Suprapubic skin (tissue), 4 donors: ENCODE measurements around the gene FCER2. TPM values are rescaled to one million over a fixed set of nuclear protein-coding genes. Genes with fewer than 3 reads are reported as not detected.

Experiments used
- DNase-seq, 2 donors: peaks; one replicate each; pipeline ENCODE4 v3.0.0-alpha.2; 2019; ENCODE audit warnings: low spot score in 2 of 2
- H3K27ac ChIP-seq: fragments of 200-600 bp; sonication (generic); one replicate; pipeline ENCODE4 v1.5.1; 2019
- H3K27me3 ChIP-seq: fragments of 200-600 bp; sonication (generic); one replicate; pipeline ENCODE4 v1.5.1; 2019
- H3K36me3 ChIP-seq: fragments of 200-600 bp; sonication (generic); one replicate; pipeline ENCODE4 v1.5.1; 2019
- H3K4me1 ChIP-seq: fragments of 200-600 bp; sonication (generic); one replicate; pipeline ENCODE4 v1.5.1; 2019
- H3K4me3 ChIP-seq: fragments of 200-600 bp; sonication (generic); one replicate; pipeline ENCODE4 v1.5.1; 2019; ENCODE audit warnings: mild to moderate bottlenecking
- H3K9me3 ChIP-seq: fragments of 200-600 bp; sonication (generic); one replicate; pipeline ENCODE4 v1.5.1; 2019
- EP300 ChIP-seq: sonication (generic); formaldehyde crosslinking; IDR thresholded peaks from one replicate; pipeline ENCODE4 v1.6.1; 2017; ENCODE audit warnings: antibody characterized with exemption
- POLR2A ChIP-seq, 2 donors: fragments of 450-650 bp; IDR thresholded peaks; one replicate each; pipeline ENCODE4 v1.6.1; 2017; ENCODE audit warnings: antibody characterized with exemption in 2 of 2, mild to moderate bottlenecking in 2 of 2, moderate library complexity in 2 of 2
- POLR2AphosphoS5 ChIP-seq, 3 donors: sonication (generic); formaldehyde crosslinking; IDR thresholded peaks; one replicate each; pipeline ENCODE4 v1.6.1; 2017; ENCODE audit warnings: antibody characterized with exemption in 3 of 3
- WGBS: methylation state at CpG from one replicate; pipeline ENCODE4 v1.1.5; 2018; 5-methylcytosine and 5-hydroxymethylcytosine counted together
- total RNA-seq, 4 donors: library from RNA; depleted of rRNA; stranded (reverse); fragments of >200 nt; gene quantifications; one replicate each; pipeline ENCODE4 v1.1.0, GENCODE V29; 2016
- TF ChIP-seq, protein P1 (sequence below), 2 donors: fragments of 200-600 bp in 1 of 2; fragments of 450-650 bp in 1 of 2; sonication (generic) in 1 of 2; IDR thresholded peaks; one replicate each; pipeline ENCODE4 v1.5.1; 2016 to 2019; ENCODE audit warnings: antibody characterized with exemption in 2 of 2, mild to moderate bottlenecking in 1 of 2, moderate library complexity in 1 of 2

The FCER2 gene
- total RNA-seq, 4 donors from 2014 or later = not detected

DNA sequence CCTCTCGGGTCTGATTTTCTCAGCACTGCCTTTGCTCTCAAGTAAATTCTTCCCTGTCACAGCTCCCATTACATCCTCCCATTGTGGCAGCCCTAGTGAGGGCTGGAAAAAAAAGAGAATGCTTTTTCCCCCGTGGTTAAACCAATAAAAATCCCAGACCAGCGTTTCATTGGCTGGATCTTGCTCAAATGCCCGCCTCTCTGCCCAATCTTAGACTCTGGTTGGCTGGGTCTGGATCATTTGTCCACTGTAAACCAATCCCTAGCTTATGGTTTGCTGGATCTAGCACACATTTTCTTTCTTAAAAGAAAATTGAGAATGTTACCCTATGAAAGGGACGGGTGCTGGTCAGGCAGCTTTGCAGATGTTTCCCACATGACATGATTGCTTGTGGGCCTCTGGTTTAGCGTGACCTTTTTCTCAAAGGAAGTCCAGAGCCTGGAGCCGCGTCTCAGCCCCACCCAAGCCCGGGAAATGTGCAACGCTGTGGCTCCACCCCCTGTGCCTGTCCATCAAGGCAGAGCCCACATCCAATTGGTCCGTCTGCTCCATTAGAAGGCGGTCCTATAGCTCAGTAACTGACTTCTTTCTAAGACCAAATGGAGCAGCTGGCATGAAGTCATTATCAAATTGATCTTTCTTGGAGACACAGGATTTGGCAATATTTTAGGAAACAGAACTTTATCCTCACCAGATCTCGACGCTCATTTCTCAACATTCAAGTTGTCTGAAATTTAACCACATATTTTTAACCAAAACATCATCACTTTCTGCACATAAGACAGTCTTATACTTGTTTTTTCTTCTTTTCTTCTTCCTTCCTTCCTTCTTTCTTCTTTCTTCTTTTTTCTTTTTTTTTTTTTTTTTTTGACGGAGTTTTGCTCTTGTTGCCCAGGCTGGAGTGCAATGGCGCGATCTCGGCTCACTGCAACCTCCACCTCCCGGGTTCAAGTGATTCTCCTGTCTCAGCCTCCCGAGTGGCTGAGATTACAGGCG lies 27.6 kb downstream of the FCER2 start:
- no peak for TF ChIP-seq POLR2A (IDR thresholded peaks at IDR 0.05)
- TF ChIP-seq, protein P1, sequence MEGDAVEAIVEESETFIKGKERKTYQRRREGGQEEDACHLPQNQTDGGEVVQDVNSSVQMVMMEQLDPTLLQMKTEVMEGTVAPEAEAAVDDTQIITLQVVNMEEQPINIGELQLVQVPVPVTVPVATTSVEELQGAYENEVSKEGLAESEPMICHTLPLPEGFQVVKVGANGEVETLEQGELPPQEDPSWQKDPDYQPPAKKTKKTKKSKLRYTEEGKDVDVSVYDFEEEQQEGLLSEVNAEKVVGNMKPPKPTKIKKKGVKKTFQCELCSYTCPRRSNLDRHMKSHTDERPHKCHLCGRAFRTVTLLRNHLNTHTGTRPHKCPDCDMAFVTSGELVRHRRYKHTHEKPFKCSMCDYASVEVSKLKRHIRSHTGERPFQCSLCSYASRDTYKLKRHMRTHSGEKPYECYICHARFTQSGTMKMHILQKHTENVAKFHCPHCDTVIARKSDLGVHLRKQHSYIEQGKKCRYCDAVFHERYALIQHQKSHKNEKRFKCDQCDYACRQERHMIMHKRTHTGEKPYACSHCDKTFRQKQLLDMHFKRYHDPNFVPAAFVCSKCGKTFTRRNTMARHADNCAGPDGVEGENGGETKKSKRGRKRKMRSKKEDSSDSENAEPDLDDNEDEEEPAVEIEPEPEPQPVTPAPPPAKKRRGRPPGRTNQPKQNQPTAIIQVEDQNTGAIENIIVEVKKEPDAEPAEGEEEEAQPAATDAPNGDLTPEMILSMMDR (IDR thresholded peaks at IDR 0.05) = no peak
- TF ChIP-seq EP300 = no peak
- DNase-seq = peak in 1 of 2 donors; percentile 87

DNA sequence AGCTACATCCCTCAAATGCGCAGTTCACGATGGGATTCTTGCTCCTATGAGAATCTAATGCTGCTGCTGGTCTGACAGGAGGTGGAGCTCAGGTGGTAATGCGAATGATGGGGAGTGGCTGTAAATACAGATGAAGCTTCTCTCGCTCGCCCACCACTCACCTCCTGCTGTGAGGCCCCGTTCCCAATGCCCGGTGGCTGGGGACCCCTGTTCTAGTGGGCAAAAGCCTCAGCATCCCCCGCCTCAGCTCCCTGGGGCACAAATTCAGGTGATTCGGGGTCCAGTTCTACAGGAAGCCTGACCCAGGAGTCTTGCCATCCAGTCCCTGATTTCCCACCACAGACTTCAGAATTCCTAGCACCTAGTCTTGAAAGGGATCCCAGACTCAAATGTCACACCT lies 29.4 kb downstream of the FCER2 start:
- H3K27me3 ChIP-seq = peaks cover 48% of the 10 kb centered on the region
- H3K27ac ChIP-seq = no peak overlapping the region

More for the DNA sequence above, 27.6 kb downstream of the FCER2 start:
- Histone ChIP-seq H3K27me3 (peaks cover 46% of the 10 kb centered on the region), H3K4me1 (peaks cover 17% of the 10 kb centered on the region), H3K27ac (no peak overlapping the region), H3K36me3 (no peaks in the 10 kb centered on the region), H3K4me3 (no peak overlapping the region), H3K9me3 (no peaks in the 10 kb centered on the region)
- WGBS = 63% methylated on average over 17 of the region's 21 CpGs

DNA sequence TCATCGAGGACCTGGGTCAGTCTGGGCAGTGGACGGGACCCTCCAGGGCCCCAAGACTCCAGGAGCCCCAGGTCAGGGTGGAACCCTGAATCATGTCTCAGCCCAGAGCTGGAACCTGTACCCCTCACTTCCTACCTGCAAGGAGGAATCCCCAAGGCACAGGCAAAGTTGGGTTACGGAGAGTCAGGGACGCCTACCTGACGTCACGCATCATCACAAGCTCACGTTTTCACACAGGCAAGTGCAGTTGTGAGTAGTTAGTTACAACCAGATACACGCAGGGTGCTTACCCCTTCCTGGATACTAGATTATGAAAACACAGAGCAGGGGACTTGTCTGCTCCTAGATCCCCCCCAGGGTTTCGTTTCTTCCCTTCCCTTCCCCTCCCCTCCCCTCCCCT lies 31.1 kb downstream of the FCER2 start:
- H3K4me1 ChIP-seq = peaks cover 11% of the 10 kb centered on the region
- TF ChIP-seq, protein P1 (IDR thresholded peaks at IDR 0.05) = no peak
- TF ChIP-seq POLR2A (IDR thresholded peaks at IDR 0.05) = no peak
- no peak for TF ChIP-seq EP300
- no peak for TF ChIP-seq POLR2AphosphoS5 (IDR thresholded peaks at IDR 0.05)
- H3K4me3 ChIP-seq = no peak overlapping the region
- H3K27me3 ChIP-seq = peaks cover 44% of the 10 kb centered on the region
- no peak overlapping the region for H3K27ac ChIP-seq
- 35% methylated on average over 8 of the region's 9 CpGs for WGBS
- DNase-seq = no peak
- H3K9me3 ChIP-seq = no peaks in the 10 kb centered on the region
- H3K36me3 ChIP-seq = no peaks in the 10 kb centered on the region

More for the DNA sequence above, 29.4 kb downstream of the FCER2 start:
- Histone ChIP-seq H3K4me3 (no peak overlapping the region), H3K36me3 (no peaks in the 10 kb centered on the region), H3K9me3 (no peaks in the 10 kb centered on the region), H3K4me1 (peaks cover 11% of the 10 kb centered on the region)
- 52% methylated on average over 9 of the region's 9 CpGs for WGBS
- DNase-seq = no peak
- TF ChIP-seq EP300 (no peak), POLR2AphosphoS5 (IDR thresholded peaks at IDR 0.05) (no peak), POLR2A (IDR thresholded peaks at IDR 0.05) (no peak)
- TF ChIP-seq, protein P1 (IDR thresholded peaks at IDR 0.05) = no peak

DNA sequence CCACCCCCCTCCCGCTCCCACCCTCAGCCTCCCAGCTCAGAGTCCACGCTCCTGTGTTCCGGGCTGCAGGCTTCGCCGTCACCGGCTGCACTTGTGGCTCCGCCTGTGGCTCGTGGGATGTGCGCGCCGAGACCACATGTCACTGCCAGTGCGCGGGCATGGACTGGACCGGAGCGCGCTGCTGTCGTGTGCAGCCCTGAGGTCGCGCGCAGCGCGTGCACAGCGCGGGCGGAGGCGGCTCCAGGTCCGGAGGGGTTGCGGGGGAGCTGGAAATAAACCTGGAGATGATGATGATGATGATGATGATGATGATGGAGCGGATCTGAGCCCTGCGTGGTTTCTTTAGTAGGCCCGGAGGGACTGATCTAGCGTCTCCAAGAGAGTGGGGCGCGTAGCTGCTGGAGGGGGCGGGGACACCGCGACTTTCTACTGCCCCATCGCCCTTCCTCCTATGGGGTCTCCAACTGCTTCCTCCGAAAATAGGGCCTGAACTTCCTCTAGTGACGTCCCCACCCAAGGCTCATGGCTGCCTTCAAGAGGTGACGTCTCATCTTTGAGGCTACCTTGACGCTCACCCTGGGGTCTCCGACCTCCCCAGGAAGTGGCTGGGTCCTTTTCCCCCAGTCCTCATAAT lies 31.7 kb downstream of the FCER2 start:
- Histone ChIP-seq H3K36me3 (no peaks in the 10 kb centered on the region), H3K27ac (no peak overlapping the region), H3K9me3 (no peaks in the 10 kb centered on the region), H3K4me3 (peak overlapping the region; percentile 16), H3K4me1 (peaks cover 11% of the 10 kb centered on the region), H3K27me3 (peaks cover 48% of the 10 kb centered on the region)
- 3% methylated on average over 11 of the region's 43 CpGs for WGBS
- no peak for DNase-seq
- TF ChIP-seq EP300 = no peak
- TF ChIP-seq POLR2AphosphoS5 (IDR thresholded peaks at IDR 0.05) = no peak

DNA sequence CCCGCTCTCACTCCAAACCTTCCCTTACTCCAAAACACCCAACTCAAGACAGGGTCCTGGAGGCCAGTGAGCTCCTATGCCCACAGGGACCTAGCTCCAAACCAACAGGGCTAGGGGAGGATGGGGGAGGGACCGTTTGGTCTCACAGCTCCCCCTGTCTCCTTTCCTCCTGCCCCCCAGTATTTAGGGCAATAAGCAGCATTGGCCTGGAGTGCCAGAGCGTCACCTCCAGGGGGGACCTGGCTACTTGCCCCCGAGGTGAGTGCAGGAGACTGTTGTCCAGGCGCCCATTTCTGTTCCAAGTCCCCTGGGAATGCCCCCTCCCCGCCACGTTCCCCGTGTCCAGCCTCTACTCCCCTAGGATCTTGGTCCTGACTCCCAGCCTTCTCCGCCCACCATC lies 32.3 kb downstream of the FCER2 start:
- Histone ChIP-seq H3K9me3 (no peaks in the 10 kb centered on the region), H3K36me3 (no peaks in the 10 kb centered on the region), H3K27me3 (peaks cover 48% of the 10 kb centered on the region), H3K4me1 (peaks cover 11% of the 10 kb centered on the region), H3K27ac (no peak overlapping the region), H3K4me3 (no peak overlapping the region)
- TF ChIP-seq EP300 = no peak
- no peak for DNase-seq
- 33% methylated on average over 9 of the region's 9 CpGs for WGBS

DNA sequence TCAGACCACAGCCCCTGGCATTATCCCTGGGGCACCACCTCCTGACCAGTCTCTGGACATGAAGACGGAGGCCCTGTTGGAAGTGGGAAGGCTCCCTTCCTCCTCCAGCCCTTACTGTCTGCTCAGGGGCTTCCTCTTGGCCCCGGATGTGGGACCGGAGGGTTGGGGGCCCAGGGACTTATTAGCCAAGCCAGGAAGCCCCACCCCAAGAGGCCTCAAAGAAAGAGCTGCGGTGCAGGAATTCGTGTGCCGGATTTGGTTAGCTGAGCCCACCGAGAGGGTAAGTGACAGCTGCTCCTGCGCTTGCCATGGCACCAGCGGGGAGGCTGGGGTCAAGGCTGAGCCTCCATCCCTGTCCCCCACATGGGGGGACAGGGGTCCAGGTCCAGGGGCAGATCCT lies 33.1 kb downstream of the FCER2 start, which contains the start of gene RETN:
Gene RETN (plus strand): TSS at position 208 of the 400 bp plus-strand sequence. CDS start 278 bp downstream, outside the sequence.
- H3K36me3 ChIP-seq = no peaks in the 10 kb centered on the region
- WGBS = 70% methylated on average over 2 of the region's 9 CpGs
- no peaks in the 10 kb centered on the region for H3K9me3 ChIP-seq
- no peak within 1 kb of the TSS for H3K4me3 ChIP-seq
- peaks cover 56% of the 10 kb centered on the region for H3K27me3 ChIP-seq
- TF ChIP-seq POLR2AphosphoS5 (IDR thresholded peaks at IDR 0.05) = no peak
- TF ChIP-seq, protein P1 (IDR thresholded peaks at IDR 0.05) = no peak
- no peak within 1 kb of the TSS for H3K27ac ChIP-seq
- peaks cover 7% of the 10 kb centered on the region for H3K4me1 ChIP-seq
- DNase-seq = no peak
